Raji (cell line): ENCODE results near the gene SATB2.

Source experiments
- POLR2A ChIP-seq: IDR thresholded peaks from 2 replicates; pipeline ENCODE4 v1.6.1; 2011; ENCODE audit warnings: low read depth, low read length, control low read depth; ENCODE audit not compliant: insufficient read depth

Gene SATB2

GRCh38 chr2:199442173-199442572 lies 15.6 kb downstream of the SATB2 start:
- TF ChIP-seq POLR2A: no peak

- TF ChIP-seq POLR2A: no peak
These were observed 16.0 kb downstream of the SATB2 start for GRCh38 chr2:199441759-199442158.

- TF ChIP-seq POLR2A: no peak
These were observed 17.6 kb downstream of the SATB2 start for GRCh38 chr2:199440118-199440517.

- no peak for TF ChIP-seq POLR2A
These were observed 18.2 kb downstream of the SATB2 start for GRCh38 chr2:199439542-199439941.

- no peak for TF ChIP-seq POLR2A
These were observed 18.7 kb downstream of the SATB2 start for GRCh38 chr2:199439066-199439465.

GRCh38 chr2:199434555-199434954 lies 23.2 kb downstream of the SATB2 start:
- TF ChIP-seq POLR2A: no peak

- TF ChIP-seq POLR2A: no peak
These were observed 24.4 kb downstream of the SATB2 start for GRCh38 chr2:199433204-199433832.

- no peak for TF ChIP-seq POLR2A
These were observed 26.0 kb downstream of the SATB2 start for GRCh38 chr2:199431746-199432213.

GRCh38 chr2:199430214-199430613 lies 27.5 kb downstream of the SATB2 start:
- no peak for TF ChIP-seq POLR2A

- no peak for TF ChIP-seq POLR2A
These were observed 29.4 kb downstream of the SATB2 start for GRCh38 chr2:199428291-199428690.

- no peak for TF ChIP-seq POLR2A
These were observed 33.6 kb downstream of the SATB2 start for GRCh38 chr2:199424160-199424559.

GRCh38 chr2:199419428-199419827 lies 38.3 kb downstream of the SATB2 start:
- no peak for TF ChIP-seq POLR2A

GRCh38 chr2:199414465-199414864 lies 43.3 kb downstream of the SATB2 start:
- TF ChIP-seq POLR2A: no peak

GRCh38 chr2:199414001-199414400 lies 43.7 kb downstream of the SATB2 start:
- TF ChIP-seq POLR2A: no peak

- TF ChIP-seq POLR2A: no peak
These were observed 47.8 kb downstream of the SATB2 start for GRCh38 chr2:199409759-199410529.

- no peak for TF ChIP-seq POLR2A
These were observed 50.3 kb downstream of the SATB2 start for GRCh38 chr2:199407421-199407820.
